Karpas-422 (cell line): ENCODE data around the gene PRPF31. TPM values are rescaled to one million over a fixed set of nuclear protein-coding genes. Genes with fewer than 3 reads are reported as not detected.
"Not testable (repeated sequence)": the region's sequence is repeated elsewhere in the genome, so short reads cannot be mapped to it uniquely, and the experiment has no call there.

Experiments used
- DNase-seq: peaks from one replicate; pipeline ENCODE4 v3.0.0-alpha.2; 2015
- H2AFZ ChIP-seq: fragments of 200-600 bp; sonication (generic); 2 replicates; pipeline ENCODE4 v1.6.1; 2014; ENCODE audit warnings: antibody characterized with exemption, low read length, mixed read lengths
- H3K27ac ChIP-seq: fragments of 200-600 bp; sonication (generic); 2 replicates; pipeline ENCODE4 v1.5.1; 2014; ENCODE audit warnings: mild to moderate bottlenecking, low read length, moderate library complexity
- H3K27me3 ChIP-seq: fragments of 200-600 bp; sonication (generic); 2 replicates; pipeline ENCODE4 v1.6.1; 2014; ENCODE audit warnings: low read length, mixed read lengths
- H3K36me3 ChIP-seq: fragments of 200-600 bp; sonication (generic); 2 replicates; pipeline ENCODE4 v1.6.1; 2014; ENCODE audit warnings: low read length, mixed read lengths; ENCODE audit not compliant: insufficient read depth
- H3K4me1 ChIP-seq: fragments of 200-600 bp; sonication (generic); 2 replicates; pipeline ENCODE4 v1.6.1; 2014; ENCODE audit warnings: mild to moderate bottlenecking, low read length, mixed read lengths
- H3K4me2 ChIP-seq: fragments of 200-600 bp; sonication (generic); 2 replicates; pipeline ENCODE4 v1.6.1; 2014; ENCODE audit warnings: low read length, low read depth, mild to moderate bottlenecking; ENCODE audit not compliant: poor library complexity, severe bottlenecking
- H3K4me3 ChIP-seq: fragments of 200-600 bp; sonication (generic); 2 replicates; pipeline ENCODE4 v1.5.1; 2014; ENCODE audit warnings: mild to moderate bottlenecking, antibody characterized with exemption, low read length, mixed read lengths
- H3K79me2 ChIP-seq: fragments of 200-600 bp; sonication (generic); 2 replicates; pipeline ENCODE4 v1.6.1; 2014; ENCODE audit warnings: mild to moderate bottlenecking, low read length, mixed read lengths
- H3K9ac ChIP-seq: fragments of 200-600 bp; sonication (generic); 2 replicates; pipeline ENCODE4 v1.6.0; 2014; ENCODE audit warnings: low read length
- H3K9me2 ChIP-seq: fragments of 200-600 bp; sonication (generic), shearing (Covaris generic); replicated peaks from 2 replicates; pipeline ENCODE4 v1.6.0; 2014; ENCODE audit warnings: mild to moderate bottlenecking, low read length, moderate library complexity; ENCODE audit not compliant: insufficient read depth
- H3K9me3 ChIP-seq: fragments of 300-700, 200-600 bp; sonication (generic); 2 replicates; pipeline ENCODE4 v1.6.1; 2014; ENCODE audit warnings: low read length, mixed read lengths
- H4K20me1 ChIP-seq: fragments of 200-600 bp; sonication (generic); 2 replicates; pipeline ENCODE4 v1.6.1; 2014; ENCODE audit warnings: mild to moderate bottlenecking, antibody characterized with exemption, low read length, low read depth; ENCODE audit not compliant: insufficient read depth
- total RNA-seq: library from RNA; depleted of rRNA; stranded (reverse); fragments of >200 nt; shearing (Covaris generic); gene quantifications from 2 replicates; pipeline ENCODE4 v1.2.3, GENCODE V29; 2014; ENCODE audit warnings: low replicate concordance

PRPF31 gene
- total RNA-seq, 1 experiment from 2014 or later: 25.2 TPM

GRCh38 chr19:54094426-54095000 is 21.0 kb upstream of the PRPF31 start:
- Histone ChIP-seq H3K9me2 (no peaks in the 10 kb centered on the region), H3K36me3 (no peaks in the 10 kb centered on the region), H3K4me2 (no peak overlapping the region), H2AFZ (no peak overlapping the region), H3K4me3 (no peak overlapping the region), H3K4me1 (no peaks in the 10 kb centered on the region), H3K27ac (no peak overlapping the region), H3K27me3 (no peaks in the 10 kb centered on the region), H3K9me3 (no peaks in the 10 kb centered on the region), H3K79me2 (no peaks in the 10 kb centered on the region), H4K20me1 (no peaks in the 10 kb centered on the region), H3K9ac (no peak overlapping the region)
- DNase-seq: no peak

GRCh38 chr19:54095136-54095858 is 20.3 kb upstream of the PRPF31 start:
- H3K4me1 ChIP-seq: no peaks in the 10 kb centered on the region
- no peaks in the 10 kb centered on the region for H3K9me2 ChIP-seq
- H3K79me2 ChIP-seq: no peaks in the 10 kb centered on the region
- no peak overlapping the region for H3K27ac ChIP-seq
- no peaks in the 10 kb centered on the region for H4K20me1 ChIP-seq
- no peak overlapping the region for H3K9ac ChIP-seq
- H3K4me3 ChIP-seq: no peak overlapping the region
- H3K36me3 ChIP-seq: no peaks in the 10 kb centered on the region
- no peak overlapping the region for H2AFZ ChIP-seq
- H3K27me3 ChIP-seq: no peaks in the 10 kb centered on the region
- H3K9me3 ChIP-seq: no peaks in the 10 kb centered on the region
- no peak overlapping the region for H3K4me2 ChIP-seq
- DNase-seq: no peak

GRCh38 chr19:54095859-54096616 is 19.5 kb upstream of the PRPF31 start:
- not testable (repeated sequence) for H4K20me1 ChIP-seq, H3K4me3 ChIP-seq, H3K27me3 ChIP-seq, H3K9ac ChIP-seq, H3K9me2 ChIP-seq, H3K9me3 ChIP-seq, H3K4me1 ChIP-seq, DNase-seq, H3K27ac ChIP-seq, H3K4me2 ChIP-seq, H3K79me2 ChIP-seq, H3K36me3 ChIP-seq, H2AFZ ChIP-seq

GRCh38 chr19:54096617-54097106 is 18.9 kb upstream of the PRPF31 start:
- Histone ChIP-seq H3K9ac (no peak overlapping the region), H3K36me3 (no peaks in the 10 kb centered on the region), H3K79me2 (no peaks in the 10 kb centered on the region), H3K27me3 (no peaks in the 10 kb centered on the region), H3K4me2 (no peak overlapping the region), H3K9me2 (no peaks in the 10 kb centered on the region), H3K27ac (no peak overlapping the region), H4K20me1 (no peaks in the 10 kb centered on the region), H3K4me3 (no peak overlapping the region), H3K4me1 (no peaks in the 10 kb centered on the region), H2AFZ (no peak overlapping the region), H3K9me3 (no peaks in the 10 kb centered on the region)
- DNase-seq: no peak

- H3K9ac ChIP-seq: no peak overlapping the region
- no peaks in the 10 kb centered on the region for H3K27me3 ChIP-seq
- DNase-seq: no peak
- no peak overlapping the region for H3K27ac ChIP-seq
- H3K4me3 ChIP-seq: no peak overlapping the region
- H3K9me2 ChIP-seq: no peaks in the 10 kb centered on the region
- no peak overlapping the region for H3K4me2 ChIP-seq
- H3K9me3 ChIP-seq: no peaks in the 10 kb centered on the region
- H2AFZ ChIP-seq: no peak overlapping the region
- peaks cover 17% of the 10 kb centered on the region for H3K79me2 ChIP-seq
- no peaks in the 10 kb centered on the region for H4K20me1 ChIP-seq
- peaks cover 16% of the 10 kb centered on the region for H3K4me1 ChIP-seq
- no peaks in the 10 kb centered on the region for H3K36me3 ChIP-seq
Observed at GRCh38 chr19:54099190-54099902, 16.2 kb upstream of the PRPF31 start.

- H3K36me3 ChIP-seq, H3K4me2 ChIP-seq, DNase-seq, H3K9me2 ChIP-seq, H3K27me3 ChIP-seq, H3K9ac ChIP-seq, H3K27ac ChIP-seq, H3K9me3 ChIP-seq, H4K20me1 ChIP-seq, H3K4me3 ChIP-seq, H2AFZ ChIP-seq: not testable (repeated sequence)
- peaks cover 17% of the 10 kb centered on the region for H3K4me1 ChIP-seq
- peaks cover 22% of the 10 kb centered on the region for H3K79me2 ChIP-seq
Observed at GRCh38 chr19:54099903-54100255, 15.7 kb upstream of the PRPF31 start.

- no peaks in the 10 kb centered on the region for H4K20me1 ChIP-seq
- peaks cover 28% of the 10 kb centered on the region for H3K79me2 ChIP-seq
- no peaks in the 10 kb centered on the region for H3K9me2 ChIP-seq
- H3K4me1 ChIP-seq: peaks cover 17% of the 10 kb centered on the region
- H3K4me2 ChIP-seq: no peak within 1 kb of the TSS
- no peak within 1 kb of the TSS; the same call in 1 of the 2 replicates for H2AFZ ChIP-seq
- no peak within 1 kb of the TSS for H3K4me3 ChIP-seq
- DNase-seq: no peak
- no peaks in the 10 kb centered on the region for H3K36me3 ChIP-seq
- H3K27me3 ChIP-seq: no peaks in the 10 kb centered on the region
- no peak within 1 kb of the TSS for H3K27ac ChIP-seq
- no peak within 1 kb of the TSS for H3K9ac ChIP-seq
- H3K9me3 ChIP-seq: no peaks in the 10 kb centered on the region
Observed at GRCh38 chr19:54100561-54100960, 15.0 kb upstream of the PRPF31 start, which contains the start of gene OSCAR. OSCAR (minus strand) TSS chr19:54100803; CDS start chr19:54100792, 11 bp downstream.
